HG02610 (cell line): Measurements from ENCODE around the gene SDK1.
"Not testable (repeated sequence)": the region's sequence is repeated elsewhere in the genome, so short reads cannot be mapped to it uniquely, and the experiment has no call there.

ENCODE experiments used
- ATAC-seq: cut with Tn5 transposase; IDR thresholded peaks from one replicate; pipeline ENCODE4 v1.9.1; 2021; ENCODE audit warnings: mild to moderate bottlenecking, moderate library complexity; ENCODE audit not compliant: unreplicated experiment

SDK1 gene

DNA sequence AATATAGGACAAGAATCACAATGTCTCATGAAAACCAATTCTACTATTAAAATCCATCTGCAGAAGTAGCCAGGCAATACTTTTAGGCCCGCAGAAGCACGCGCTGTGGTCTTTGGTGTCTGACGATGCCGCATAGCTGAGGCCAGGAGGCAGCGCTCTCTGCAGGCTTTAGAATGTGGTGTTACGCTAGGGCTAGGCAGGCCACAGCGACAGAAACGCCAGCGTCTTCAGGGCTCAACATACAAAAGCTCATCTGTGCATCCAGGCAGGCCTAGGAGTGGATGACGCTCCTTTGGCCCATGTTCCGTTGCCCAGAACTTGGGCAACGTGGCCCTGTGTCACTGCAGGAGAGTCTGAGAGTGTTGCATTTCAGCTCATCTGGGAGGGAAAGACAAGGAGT lies 779.9 kb downstream of the SDK1 start:
- no peak for ATAC-seq

DNA sequence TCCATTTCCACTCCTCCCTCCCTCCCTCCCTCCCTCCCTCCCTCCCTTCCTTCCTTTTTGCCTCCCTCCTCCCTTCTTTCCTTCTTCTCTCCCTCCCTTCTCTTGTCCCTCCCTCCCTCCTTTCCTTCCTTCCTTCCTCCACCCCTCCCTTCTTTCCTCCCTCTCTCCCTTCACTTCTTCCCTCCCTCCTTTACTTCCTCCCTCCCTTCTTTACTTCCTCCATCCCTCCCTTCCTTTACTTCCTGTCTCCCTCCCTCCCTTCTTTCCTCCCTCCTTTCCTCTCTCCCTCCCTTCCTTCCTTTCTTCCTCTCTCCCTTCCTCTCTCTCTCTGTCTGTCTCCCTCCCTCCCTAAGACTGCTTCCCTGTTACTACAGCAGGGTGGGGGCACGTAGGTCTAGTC lies 782.5 kb downstream of the SDK1 start:
- no peak for ATAC-seq

DNA sequence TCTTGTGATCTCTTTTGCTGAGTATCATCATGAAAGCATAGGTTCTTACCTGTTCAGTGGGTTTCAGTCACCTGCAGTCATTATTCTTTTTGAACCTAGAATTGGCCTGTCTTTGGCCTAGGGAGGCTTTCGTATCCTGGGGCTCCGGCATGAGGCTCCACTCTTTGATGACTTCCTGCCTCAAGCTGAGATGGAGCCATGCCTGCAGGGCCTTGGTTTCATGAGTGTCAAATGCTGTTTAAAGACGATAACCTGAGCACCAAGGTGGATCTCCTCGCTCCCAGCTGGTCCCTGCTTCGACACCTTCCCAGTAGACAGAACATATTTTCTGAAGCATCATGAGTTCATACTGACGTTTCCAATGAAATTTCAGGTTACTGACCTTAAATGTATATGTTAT lies 783.2 kb downstream of the SDK1 start:
- ATAC-seq, result no peak

DNA sequence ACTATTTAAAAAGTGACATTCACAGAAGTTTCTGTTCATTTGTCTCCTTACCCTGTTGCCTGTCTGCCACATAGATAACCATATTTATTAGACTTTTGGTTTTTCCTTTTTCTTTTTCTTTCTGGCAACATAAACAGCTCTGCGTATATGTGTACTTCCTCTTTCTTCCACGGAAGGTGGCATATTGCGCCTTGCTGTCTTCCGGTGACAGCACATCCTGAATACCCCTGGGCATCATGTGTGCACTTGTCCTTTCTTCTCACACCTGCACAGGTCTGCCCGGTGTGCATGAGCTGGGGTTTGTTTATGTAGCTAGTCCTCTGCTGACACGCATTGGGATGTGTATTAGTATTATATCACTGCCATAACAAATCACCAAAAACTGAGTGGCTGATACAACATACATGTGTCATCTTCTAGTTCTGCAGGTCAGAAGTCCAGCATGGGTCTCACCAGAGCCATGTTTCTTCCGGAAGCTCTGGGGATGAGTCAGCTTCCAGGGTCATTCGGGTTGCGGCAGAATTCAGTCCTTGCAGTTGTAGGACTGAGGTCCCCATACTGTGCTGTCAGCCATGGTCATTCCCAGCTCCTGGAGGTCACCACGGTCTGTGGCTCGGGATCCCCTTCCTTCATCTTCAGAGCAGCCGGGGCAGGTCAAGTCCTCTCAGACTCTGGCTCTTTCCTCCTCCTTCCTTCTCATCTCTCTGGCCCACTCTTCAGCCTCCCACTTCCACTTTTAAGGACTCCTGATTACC lies 785.1 kb downstream of the SDK1 start:
- ATAC-seq, result no peak

DNA sequence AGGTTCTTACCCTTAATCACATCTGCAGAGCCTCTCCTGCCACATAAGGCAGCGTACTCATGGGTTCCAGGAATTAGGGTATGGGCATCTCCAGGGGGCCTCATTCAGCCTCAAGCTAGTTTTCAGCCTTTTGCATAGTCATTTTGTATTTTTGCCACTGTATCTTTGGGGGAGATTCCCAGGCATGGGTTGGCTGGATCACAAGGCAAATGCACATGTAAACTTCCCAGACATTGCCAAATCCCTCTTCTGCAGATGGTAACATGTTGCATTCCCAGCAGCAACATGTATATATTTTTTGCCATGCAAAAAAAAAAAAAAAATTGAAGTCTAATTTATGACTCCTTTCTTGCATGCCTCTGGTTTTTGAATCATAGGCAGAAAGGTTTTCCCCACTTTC lies 785.7 kb downstream of the SDK1 start:
- no peak for ATAC-seq

DNA sequence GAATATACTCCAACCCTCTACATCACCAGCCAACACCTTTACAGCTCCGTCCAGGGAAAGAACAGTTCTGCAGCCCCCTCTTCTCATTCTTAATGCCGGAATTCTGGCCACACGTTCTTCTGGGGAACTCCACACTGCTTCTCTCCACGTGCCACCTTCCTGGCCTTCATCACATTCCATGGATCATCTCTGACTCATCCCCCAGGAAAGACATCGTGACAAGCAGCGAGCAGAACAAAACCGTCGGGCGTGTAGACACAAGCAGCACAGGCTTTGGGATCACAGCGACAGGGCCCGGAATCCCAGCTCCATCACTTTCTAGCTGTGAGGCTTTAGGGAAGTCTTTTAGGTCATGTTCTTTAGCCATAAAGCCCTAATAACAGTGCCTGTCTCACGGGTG lies 790.7 kb downstream of the SDK1 start:
- no peak for ATAC-seq

DNA sequence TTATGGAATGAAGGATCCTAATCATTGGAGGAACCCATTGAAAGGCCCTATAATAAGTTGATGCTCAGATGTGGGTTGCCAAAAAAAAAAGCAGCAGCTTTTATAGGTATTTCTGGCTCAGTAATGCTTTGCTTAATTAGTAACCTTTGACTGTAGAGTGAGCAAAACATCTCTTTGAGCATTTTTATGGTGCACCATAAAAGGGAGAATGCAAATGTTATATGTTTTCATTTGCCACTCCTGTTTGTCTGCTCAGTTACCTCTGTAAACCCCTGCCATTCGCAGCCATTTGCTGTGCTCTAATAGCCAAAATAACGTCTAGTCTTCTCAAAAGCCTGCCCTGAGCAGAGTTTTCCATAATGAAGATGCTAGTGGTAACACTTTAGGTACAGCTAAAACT lies 792.0 kb downstream of the SDK1 start:
- no peak for ATAC-seq

DNA sequence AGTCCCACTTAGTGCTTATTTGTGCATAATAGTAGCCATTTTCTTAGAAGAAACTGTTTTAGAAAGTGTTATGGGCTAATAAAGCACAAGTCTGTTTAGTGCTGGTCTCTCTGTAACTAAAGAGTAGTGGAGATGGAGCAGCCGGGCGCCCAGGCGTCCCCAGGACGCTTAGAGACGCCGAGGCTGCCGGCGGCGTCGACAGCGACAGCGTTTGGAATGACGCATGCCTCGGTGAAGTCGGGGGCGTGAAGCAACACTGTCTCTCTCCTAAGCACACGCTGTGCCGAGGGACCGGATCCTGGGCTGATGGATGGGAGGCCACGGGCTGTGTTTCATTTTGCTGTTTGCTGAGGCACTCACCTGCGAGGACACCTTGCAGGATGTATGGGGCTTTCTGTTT lies 792.4 kb downstream of the SDK1 start:
- no peak for ATAC-seq

DNA sequence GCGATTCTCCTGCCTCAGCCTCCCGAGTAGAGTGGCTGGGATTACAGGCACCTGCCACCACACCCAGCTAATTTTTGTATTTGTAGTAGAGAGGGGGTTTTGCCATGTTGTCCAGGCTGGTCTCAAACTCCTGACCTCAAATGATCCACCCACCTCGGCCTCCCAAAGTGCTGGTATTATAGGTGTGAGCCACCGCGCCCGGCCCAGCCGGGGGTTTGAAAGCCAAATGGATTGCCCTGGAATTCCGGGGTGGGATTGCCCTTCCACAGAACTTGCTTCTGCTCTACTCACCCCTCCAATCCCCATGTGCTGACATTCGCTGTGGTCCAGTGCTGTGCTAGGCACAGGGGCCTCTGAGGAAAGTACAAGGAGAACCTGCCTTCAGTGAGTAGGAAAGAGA lies 793.1 kb downstream of the SDK1 start:
- ATAC-seq, result not testable (repeated sequence)

DNA sequence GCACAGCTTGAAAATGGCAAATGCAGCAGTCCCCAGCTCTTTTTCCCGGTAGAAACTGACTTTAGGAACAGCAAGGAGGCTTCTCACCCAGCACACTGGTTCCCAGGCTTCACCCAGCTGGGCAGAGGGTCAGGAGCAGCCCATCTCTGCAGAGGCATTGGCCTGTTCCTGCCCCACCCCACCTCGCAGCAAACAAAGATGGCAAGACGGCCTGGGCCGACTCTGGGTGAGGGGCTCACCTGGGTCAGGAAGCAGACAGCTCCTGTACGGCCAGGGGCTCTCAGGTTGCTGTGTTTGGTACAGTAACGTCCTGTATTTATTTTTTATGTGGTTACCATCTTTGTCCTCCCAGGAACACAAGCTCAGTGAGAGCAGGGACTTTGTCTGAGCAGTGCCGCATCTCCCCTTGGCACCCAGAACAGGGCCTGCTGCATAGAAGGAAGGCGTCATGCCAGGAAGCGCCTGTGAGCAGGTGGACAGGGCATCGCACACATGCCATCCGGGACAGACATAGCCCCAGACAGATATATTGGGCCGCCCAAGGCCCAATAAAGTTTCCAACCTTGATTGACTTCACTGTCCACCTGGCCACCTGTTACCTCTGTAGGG lies 796.1 kb downstream of the SDK1 start:
- no peak for ATAC-seq

DNA sequence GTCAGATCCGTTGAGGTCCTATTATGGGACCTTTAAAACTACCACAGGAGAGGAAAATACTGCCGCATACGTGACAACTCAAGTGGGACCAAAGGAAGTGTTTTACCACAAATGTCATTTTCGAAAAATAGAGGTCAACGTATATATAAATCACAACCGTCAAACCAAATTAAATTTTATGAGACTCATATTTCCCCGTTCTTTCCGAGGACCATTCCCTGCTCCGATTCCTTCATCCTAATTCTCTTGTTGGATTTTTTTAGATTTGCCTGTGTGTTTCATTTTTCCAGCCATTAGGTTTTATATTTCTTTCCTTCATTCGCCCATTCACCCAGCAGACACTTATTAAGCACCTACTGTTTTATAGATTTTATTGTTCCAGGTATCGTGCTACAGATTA lies 797.1 kb downstream of the SDK1 start:
- ATAC-seq, result no peak

DNA sequence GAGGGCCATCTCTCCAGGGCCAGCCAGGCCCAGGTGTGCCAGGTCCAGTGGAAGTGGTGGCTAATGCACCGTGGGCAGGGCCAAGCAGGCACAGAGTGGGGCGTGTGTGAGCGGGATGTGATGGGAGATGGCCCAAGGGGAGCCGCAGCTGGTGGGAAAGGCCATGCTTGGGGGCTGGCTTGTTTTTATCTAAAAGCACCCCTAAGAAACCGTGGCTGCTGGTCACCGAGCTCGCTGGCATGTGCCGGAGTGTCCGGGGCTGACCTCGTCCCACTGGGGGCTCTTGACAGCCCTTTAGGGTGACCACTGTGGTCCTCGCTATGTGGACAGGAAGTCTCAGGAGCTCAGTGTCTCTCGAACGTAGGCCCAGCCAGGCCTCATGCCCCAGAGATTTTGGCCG lies 798.6 kb downstream of the SDK1 start:
- no peak for ATAC-seq

DNA sequence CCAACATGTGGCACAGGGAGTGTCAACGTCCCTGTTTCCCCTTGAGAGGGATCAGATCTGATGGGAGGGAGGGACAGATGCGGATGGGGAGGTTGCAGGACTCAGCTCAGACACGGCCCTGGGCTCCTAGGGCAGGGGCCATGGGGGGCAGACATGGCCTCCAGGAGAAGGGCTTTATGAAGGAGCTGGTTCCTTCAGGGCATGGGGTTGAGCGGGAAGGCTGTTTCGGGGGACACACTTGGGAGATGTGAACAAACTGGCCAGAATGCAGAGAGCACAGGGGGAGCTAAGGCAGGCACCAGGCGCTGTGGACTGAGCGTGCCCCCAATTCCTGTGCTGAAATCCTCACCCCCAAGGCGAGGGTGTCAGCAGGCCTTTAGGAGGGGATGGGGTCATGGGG lies 799.1 kb downstream of the SDK1 start:
- ATAC-seq, result no peak

DNA sequence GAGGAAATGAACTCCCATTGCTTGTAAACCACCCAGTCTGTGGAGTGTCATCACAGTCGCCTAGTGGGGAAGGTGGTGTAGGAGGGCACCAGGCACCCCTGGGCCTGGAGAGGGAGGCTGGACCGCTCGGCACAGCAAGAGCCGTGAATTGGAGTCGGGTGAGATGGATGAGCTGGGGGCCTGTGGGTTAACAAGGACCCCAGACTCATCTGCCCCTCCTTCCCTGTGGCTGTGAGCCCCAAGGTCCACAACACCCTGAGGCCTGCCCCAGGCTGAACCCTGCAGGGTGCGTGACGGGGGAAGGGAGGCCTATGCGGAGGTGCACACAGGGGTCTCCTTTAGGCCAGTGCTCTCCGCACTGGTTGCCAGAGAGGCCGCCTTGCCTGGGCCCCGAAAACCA lies 799.6 kb downstream of the SDK1 start:
- ATAC-seq, result no peak

DNA sequence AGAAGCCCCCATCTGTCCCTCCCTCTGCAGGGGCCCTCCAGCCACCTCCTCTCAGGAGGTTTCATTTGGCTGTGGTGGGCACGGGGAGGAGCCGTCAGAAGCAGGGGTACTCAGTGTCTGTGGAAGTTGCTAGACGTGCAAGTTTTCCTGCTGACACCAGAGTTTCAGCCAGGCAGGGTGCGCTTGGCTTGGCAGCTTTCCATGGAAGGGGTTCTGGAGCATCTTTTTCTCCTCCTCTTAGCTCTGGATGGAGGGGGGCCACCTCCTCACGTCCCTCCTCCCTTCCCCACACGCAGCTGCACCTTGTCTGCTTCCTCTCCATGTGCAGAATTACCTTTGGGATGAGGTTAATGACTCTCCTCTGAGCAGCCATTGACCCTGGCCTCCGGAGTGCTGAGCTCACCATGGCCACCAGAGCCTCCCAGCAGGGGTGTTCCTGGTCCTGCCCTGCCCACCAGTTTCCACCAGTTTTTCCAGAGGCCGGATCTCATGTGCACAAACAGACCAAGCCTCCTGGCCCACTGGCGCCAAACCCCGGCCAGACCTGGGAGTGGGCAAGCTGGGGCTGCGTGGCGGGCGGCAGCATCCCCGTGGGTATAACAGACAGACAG lies 801.3 kb downstream of the SDK1 start:
- no peak for ATAC-seq

DNA sequence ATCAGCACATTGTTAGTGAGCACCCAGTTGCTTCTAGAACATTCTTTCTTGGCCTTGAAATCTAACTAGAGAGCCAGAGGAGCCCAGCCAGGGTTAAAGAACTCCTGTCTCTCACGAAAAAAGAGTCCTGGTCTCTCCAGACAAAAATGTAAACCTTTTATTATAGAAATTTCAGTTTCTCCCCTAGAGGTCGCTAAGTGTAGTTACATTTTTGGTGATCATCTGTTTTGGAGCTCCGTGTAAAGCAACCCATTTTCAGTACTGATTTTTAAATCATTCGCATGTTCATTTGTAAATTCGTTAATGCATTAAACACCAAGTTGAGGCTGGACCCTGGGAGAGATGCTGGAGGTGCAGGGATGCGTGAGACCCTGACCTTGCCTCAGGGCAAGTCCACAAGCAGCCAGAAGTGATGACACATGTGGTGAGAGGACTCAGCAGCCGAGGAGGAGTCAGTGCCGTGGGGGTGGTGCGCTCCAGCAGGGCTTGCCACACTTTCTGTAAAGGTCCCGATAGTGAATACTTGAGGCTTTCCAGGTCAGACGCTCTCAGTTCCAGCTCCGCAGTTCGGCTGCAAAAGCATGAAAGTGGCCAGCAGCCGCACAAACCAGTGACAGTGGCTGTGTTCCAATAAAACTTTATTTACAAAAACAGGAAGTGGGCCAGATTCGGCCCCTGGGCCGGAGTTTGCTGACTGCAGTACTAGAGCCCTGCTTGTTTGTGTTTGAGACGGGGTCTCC lies 802.5 kb downstream of the SDK1 start:
- ATAC-seq, result no peak

DNA sequence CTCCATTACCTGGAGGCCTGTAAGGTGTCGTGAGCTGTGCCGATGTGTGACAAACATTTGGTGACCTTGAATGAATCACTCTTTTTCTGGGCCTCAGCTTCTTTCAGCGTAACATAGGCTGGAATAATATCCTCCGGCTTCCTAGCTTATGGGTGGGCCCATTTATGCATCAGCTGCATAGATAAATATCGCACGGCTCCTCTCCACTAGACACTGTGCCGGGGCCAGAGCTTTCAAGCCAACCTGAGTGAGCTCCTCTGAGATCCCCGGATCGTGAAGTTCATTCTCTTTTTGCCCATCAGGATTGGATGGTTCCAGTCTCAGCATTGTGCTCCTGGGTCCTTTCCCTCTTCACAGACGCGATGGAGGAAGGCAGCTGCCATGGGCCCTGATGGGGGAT lies 806.8 kb downstream of the SDK1 start:
- ATAC-seq, result no peak

DNA sequence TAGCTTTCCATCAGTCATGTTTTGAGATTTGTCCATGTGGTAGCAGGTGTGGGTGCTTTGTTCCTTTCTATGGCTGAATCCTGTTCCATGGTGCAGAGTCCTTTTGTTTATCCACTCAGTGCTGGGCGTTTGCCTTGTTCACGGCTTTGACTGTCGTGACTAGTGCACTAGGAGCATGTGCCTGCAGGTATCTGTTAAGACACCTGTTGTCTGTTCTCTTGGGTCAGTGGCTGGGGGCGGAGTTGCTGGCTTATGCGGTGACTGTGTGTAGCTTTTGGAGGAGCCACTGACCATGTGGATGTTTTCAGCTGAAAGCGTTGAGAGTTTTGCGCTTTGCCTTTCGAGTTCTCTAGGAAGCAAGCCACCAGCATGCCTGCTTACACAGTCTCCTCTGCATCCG lies 807.9 kb downstream of the SDK1 start:
- ATAC-seq, result no peak

DNA sequence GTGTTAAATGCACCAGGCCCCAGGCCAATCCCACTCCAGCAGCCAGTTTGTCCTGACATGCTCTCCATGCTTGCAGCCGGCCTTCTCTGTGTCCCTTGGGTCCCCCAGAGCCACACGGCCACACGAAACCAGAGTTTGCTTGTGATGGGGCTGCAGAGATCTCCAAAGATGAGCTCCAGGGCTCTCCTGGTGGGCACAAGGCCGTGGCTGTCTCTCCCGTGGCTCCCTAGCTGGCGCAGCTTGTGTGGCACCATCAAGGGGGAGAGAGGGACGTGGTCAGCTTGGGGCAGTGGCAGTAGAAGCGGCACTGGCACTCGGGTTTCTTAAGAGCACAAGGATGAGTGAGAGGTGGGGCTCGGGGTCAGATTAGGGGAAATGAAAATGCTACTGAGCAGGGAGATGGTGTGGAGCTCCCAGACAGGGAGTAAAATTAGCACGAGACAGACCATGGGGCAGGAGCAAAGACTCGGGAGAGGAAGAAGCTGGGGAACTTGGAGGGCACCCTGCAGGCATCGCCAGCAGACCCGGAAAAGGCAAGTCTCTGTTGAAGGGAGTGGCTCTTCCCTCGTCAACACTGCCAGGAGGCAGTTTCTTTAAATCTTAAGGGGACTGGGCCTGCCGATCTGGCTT lies 808.5 kb downstream of the SDK1 start:
- no peak for ATAC-seq

DNA sequence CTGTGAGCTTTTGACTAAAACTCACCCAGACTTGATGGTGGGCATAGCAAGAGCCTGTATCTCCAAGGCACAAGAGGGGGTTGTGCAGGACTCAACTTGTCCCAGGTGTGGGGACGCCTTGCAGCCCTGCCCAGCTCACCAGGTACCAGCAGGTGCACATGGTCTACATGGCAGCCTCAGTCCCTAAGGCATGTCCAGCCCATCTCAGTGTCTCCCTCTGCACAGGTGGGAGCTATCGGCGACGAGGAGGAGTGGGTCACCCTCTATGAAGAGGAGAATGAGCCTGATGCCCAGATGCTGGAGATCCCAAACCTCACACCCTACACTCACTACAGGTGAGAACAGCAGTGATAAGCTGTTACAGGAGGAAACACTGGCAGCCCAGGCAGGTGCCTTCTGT lies 809.4 kb downstream of the SDK1 start:
- ATAC-seq, result no peak

DNA sequence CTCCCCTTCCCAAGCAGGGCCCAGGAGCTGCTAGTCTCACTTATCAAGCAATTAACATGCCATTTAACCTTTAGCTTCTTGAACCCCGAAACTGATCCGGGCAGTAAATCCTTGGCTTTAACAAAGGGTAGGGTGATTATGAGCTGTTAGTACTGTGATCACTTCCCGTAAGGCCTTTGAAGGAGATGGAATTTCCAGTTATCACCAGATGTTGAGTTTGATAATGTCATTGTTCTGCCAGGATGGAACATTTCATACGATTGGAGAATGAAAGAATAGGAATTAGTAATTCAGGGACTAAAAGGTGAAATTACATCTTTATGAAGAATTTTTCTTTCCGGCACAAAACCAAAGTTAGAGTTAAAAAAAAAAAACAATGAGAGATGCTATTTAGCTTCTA lies 810.1 kb downstream of the SDK1 start:
- ATAC-seq, result no peak
